RWPE1 (cell line): ENCODE results near the gene CACNA2D2.

Source experiments
- CTCF ChIA-PET: fragments of 350-600 bp; sonication (Branson Sonifier 250); formaldehyde crosslinking; extraction: SDS; loops from one replicate; lab custom pipeline; 2021; lab: Yijun Ruan, JAX
- POLR2A ChIA-PET: fragments of 400-600 bp; formaldehyde crosslinking; extraction: SDS; loops from one replicate; lab custom pipeline; 2020; ENCODE audit warnings: antibody characterized with exemption; ENCODE audit not compliant: low non-redundant PET; lab: Yijun Ruan, JAX
- DNase-seq: peaks from one replicate; pipeline ENCODE4 v3.0.0; 2012; ENCODE audit warnings: low spot score
- H3K27ac ChIP-seq: fragments of 450-650 bp; 2 replicates; pipeline ENCODE4 v1.5.1; 2017
- TF ChIP-seq, protein P1 (sequence below): fragments of 450-650 bp; conservative IDR thresholded peaks from 2 replicates; pipeline ENCODE4 v1.5.1; 2017; ENCODE audit warnings: low read depth, mild to moderate bottlenecking

CACNA2D2 gene

DNA sequence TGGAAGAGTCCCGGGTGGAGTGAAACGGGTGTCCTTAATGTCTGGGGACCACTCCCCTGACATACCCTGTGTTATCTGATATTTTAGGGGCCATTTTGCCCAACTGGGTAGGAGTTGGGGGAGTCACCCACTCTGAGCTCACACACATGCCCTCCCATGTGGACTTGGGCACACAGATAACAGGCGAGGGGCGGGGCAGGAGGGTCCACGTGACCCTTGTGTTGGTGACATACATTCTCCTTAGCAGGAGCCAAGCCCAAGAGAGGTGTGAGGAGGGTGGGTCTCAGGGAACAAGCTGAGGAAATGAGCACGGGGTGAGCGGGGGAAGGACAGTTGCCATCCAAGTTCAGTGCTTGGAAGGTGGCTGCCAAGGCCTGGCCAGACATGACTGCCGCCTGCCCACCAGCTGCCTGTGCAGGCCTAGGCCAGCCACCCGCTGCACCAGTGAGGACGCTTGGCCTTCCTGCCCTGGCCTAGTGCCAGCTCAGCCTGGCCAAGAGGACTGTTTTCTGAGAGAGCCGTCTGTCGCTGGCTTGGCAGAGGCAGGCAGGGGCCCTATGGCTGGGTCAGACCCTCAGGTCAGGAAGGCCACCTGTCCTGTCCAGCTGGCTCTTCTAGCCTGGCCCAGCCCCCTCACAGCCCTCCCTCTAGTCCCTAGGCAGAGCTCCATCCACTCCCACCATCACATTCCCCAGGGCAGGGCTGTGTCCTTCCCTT lies 112.8 kb downstream of the CACNA2D2 start:
- H3K27ac ChIP-seq: peak overlapping the region; percentile 80
- peak; percentile 25 for DNase-seq
- POLR2A ChIA-PET: no interaction called here
- TF ChIP-seq, protein P1, sequence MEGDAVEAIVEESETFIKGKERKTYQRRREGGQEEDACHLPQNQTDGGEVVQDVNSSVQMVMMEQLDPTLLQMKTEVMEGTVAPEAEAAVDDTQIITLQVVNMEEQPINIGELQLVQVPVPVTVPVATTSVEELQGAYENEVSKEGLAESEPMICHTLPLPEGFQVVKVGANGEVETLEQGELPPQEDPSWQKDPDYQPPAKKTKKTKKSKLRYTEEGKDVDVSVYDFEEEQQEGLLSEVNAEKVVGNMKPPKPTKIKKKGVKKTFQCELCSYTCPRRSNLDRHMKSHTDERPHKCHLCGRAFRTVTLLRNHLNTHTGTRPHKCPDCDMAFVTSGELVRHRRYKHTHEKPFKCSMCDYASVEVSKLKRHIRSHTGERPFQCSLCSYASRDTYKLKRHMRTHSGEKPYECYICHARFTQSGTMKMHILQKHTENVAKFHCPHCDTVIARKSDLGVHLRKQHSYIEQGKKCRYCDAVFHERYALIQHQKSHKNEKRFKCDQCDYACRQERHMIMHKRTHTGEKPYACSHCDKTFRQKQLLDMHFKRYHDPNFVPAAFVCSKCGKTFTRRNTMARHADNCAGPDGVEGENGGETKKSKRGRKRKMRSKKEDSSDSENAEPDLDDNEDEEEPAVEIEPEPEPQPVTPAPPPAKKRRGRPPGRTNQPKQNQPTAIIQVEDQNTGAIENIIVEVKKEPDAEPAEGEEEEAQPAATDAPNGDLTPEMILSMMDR: no peak
- CTCF ChIA-PET: interaction anchor here (0.6 to 0.9 kb wide), 3 partner anchors 23 to 553 kb away, joined by 3 read pairs; no protein-coding TSS in a partner anchor

DNA sequence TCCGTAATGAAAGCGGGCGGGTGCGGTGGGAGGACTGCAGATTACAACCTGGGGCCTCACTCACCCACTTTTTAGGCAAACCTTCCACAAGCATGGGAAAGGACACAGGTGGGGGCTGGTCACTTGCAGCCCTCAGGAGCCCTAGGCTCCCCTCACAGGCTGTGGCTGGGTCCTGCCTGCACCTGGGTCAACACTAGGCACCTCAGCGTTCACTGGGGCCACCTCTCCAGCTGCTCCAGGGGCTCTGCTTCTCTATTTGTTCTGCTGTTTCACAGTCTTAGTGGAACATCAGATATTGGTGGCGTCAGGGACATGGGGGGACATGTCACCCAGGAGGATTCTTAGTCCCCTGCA lies 114.0 kb downstream of the CACNA2D2 start:
- CTCF ChIA-PET: no interaction called here
- DNase-seq: no peak
- POLR2A ChIA-PET: no interaction called here
- TF ChIP-seq, protein P1: no peak
- H3K27ac ChIP-seq: peak overlapping the region; percentile 80; the same call in 1 of the 2 replicates

DNA sequence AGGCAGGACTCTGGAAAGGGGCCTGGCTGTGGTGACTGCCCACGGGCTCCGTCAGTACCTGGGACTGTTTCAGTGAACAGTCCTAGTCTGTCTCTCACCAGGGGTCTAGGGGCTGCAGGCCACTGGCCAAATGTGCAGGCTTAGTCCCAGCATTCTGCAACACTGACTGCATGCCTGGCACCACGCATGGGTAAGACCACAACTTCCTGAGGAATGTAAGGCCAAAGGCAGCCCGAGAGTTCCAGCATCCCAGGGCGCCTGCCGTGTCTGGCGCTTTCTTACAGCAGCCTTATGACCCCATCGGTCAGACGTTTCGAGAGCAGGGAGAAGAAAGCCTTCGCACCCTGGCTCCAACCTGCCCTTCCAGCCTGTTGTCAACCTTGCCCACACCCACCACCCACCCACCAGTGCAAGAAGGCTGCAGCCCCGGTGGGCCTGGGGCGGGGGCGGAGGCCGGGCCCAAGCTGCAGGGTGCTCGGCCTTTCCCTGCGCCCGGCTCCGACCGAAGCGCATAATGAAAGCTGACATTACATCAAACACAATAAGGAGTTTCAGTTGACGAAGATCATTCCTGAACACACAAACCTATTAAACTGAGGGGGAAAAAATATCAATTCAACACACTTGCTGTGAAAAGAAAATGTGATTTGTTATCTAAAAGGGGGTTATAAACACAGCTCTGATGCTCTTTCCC lies 114.6 kb downstream of the CACNA2D2 start:
- CTCF ChIA-PET: no interaction called here
- no peak for DNase-seq
- TF ChIP-seq, protein P1: no peak
- POLR2A ChIA-PET: no interaction called here
- H3K27ac ChIP-seq: no peak overlapping the region

DNA sequence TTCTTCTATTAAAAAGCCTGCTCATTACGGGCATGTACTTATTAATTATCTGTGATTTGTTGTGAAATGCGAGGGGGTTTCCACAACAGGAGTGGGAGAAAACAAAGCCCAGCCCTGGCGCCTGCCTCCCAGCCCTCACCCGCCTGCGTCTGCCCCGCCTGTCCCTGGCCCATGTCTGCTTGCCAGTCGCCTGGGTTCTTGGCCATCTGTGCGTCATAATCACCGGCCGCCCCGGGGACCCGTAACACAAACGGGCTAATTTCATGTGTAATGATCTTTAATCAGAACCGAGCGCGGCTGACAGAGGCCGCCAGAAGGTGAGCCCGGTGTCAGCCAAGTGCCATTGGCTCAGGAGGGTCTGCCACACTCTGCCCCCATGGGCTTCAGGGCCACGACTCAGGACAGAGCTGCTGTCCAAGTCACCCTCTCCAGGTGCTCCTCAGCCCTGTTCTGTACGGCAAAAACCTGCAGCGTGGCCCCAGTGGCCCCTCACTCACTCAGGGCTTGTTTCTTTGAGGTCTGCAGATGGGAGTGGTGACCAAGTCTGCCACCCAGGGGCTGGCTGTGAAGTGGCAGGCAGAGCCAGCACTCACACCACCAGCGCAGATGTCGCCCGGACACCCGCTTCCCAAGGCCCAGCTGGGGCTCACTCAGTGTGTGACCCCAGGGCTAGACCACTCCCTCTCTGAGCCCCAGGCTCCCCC lies 115.3 kb downstream of the CACNA2D2 start:
- no peak overlapping the region for H3K27ac ChIP-seq
- ChIA-PET CTCF (no interaction called here), POLR2A (no interaction called here)
- TF ChIP-seq, protein P1: no peak
- no peak for DNase-seq

DNA sequence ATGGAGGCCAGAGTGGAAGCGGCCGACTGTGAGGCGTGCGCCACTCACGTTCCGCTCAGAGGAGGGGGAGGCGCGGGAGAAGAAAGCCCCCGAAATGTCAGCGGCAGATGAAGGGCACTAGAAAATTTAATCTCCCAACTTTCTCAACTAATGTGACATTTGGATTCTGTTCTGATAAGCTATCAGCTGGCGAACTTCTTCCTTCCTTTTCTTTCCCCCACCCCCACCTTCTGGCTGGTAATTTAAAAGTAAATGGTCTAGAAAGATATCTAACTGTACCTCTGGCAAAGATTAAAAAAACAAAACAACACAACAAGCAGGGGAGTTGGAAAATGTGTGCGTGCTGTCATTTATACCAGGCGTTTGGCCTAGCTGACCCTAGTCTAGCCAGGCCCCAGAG lies 117.7 kb downstream of the CACNA2D2 start:
- no peak overlapping the region for H3K27ac ChIP-seq
- ChIA-PET CTCF (interaction anchor here (0.6 to 0.7 kb wide), 2 partner anchors 61 to 1556 kb away, joined by 3 read pairs; partner anchors contain the start of gene RRP9), POLR2A (no interaction called here)
- no peak for DNase-seq
- TF ChIP-seq, protein P1: no peak

DNA sequence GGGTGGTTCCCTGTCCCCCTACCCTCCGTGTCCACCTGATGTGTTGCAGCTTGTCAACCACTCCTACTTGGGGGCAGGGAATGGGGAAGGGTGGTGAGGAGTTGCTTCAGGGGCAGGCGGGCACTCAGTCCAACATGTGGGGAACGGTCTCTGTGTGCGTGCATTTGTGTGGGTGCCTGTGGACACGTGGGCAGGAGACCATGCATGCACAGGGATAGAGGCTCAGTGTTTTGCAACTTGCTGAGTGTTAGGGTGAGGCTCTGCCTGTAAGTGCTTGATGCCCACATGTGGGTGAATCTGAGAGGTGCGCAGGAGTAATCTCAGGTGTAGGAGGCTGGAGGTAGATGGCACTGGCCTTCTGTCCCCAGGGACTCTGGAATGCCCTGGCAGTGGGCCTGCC lies 119.7 kb downstream of the CACNA2D2 start:
- peak overlapping the region; percentile 42 for H3K27ac ChIP-seq
- ChIA-PET POLR2A (no interaction called here), CTCF (no interaction called here)
- TF ChIP-seq, protein P1: no peak
- no peak for DNase-seq
